Right lobe of liver (tissue), 6 donors: ENCODE results near the gene CAPN14. TPM values are rescaled to one million over a fixed set of nuclear protein-coding genes. Genes with fewer than 3 reads are reported as not detected.

Source experiments
- ATAC-seq, 4 donors: fragments of 200-7000 bp; cut with Tn5 transposase; one replicate each; pipeline ENCODE4 v1.9.1; 2020; ENCODE audit warnings: mild to moderate bottlenecking in 4 of 4, moderate library complexity in 4 of 4
- DNase-seq, 3 donors: peaks; one replicate each; pipeline ENCODE4 v3.0.0-alpha.2; 2020
- H3K27ac ChIP-seq, 3 donors: fragments of 200-600 bp; one replicate each; pipeline ENCODE4 v1.8.0; 2022
- H3K27me3 ChIP-seq, 2 donors: fragments of 200-600 bp; one replicate each; pipeline ENCODE4 v1.8.0; 2022
- H3K36me3 ChIP-seq, 4 donors: fragments of 200-600 bp; sonication (generic) in 1 of 4; one replicate each; pipeline versions ENCODE4 v1.5.1 to v1.8.0; 2017 to 2022; ENCODE audit warnings: control low read depth in 1 of 4
- H3K4me1 ChIP-seq, 4 donors: fragments of 200-600 bp; sonication (generic) in 1 of 4; one replicate each; pipeline versions ENCODE4 v1.5.1 to v1.8.0; 2017 to 2022; ENCODE audit warnings: control low read depth in 1 of 4
- H3K4me3 ChIP-seq, 3 donors: fragments of 200-600 bp; one replicate each; pipeline ENCODE4 v1.8.0; 2022
- H3K9me3 ChIP-seq, 4 donors: fragments of 200-600 bp; sonication (generic) in 1 of 4; one replicate each; pipeline versions ENCODE4 v1.5.1 to v1.8.0; 2017 to 2022; ENCODE audit warnings: control low read depth in 1 of 4
- CTCF ChIP-seq, 4 donors: fragments of 200-600 bp in 3 of 4; fragments of 450-650 bp in 1 of 4; IDR thresholded peaks; one replicate each; pipeline versions ENCODE4 v1.5.1 to v1.8.0; 2016 to 2022; ENCODE audit warnings: antibody characterized with exemption in 4 of 4, mild to moderate bottlenecking in 2 of 4
- POLR2A ChIP-seq: fragments of 450-650 bp; IDR thresholded peaks from one replicate; pipeline ENCODE4 v1.6.1; 2017; ENCODE audit warnings: antibody characterized with exemption, mild to moderate bottlenecking
- WGBS: methylation state at CpG from one replicate; pipeline ENCODE4 v1.1.6; 2018; ENCODE audit warnings: low coverage, low lambda C conversion rate; ENCODE audit not compliant: insufficient coverage; ENCODE audit errors: missing lambda C conversion rate; 5-methylcytosine and 5-hydroxymethylcytosine counted together
- intact Hi-C, 2 donors: fragments of 100-400 bp; cut with DNase I; formaldehyde crosslinking; loops; one replicate each; pipeline versions ENCODE4 v1.11.2 to v1.14.1; 2022
- total RNA-seq, 6 experiments: library from RNA; depleted of rRNA in 2 of 6; stranded (reverse); fragments of >200 nt in 2 of 6; fragmentation: NEBNext Ultra II Directional in 3 of 6; extraction: Animal tissue kit (Norgen Biotek cat#: 25700) in 3 of 6; gene quantifications; one replicate each; pipeline versions ENCODE4 v1.1.0 to v1.2.4, GENCODE V29; 2016 to 2023
- donor health status: DM: no; HTN: yes; CAD: no.
- donor health status: DM: no; HTN: no; CAD: no.
- donor health status: DM: no; HTN: no; CAD: no.
- donor health status: DM: no; HTN: yes; CAD: no.
- donor health status: DM: no; HTN: yes; CAD: no.

The CAPN14 gene
- total RNA-seq, 6 experiments from 2014 or later: 0.12 TPM; not detected in 5

GRCh38 chr2:31255911-31256571 is 38.7 kb upstream of the CAPN14 start:
- H3K27ac ChIP-seq: no peak overlapping the region

GRCh38 chr2:31254237-31255203 is 37.2 kb upstream of the CAPN14 start:
- H3K27ac ChIP-seq: no peak overlapping the region
- WGBS: 67% methylated on average over 5 of the region's 19 CpGs
- ATAC-seq (no peak), DNase-seq (no peak)
- intact Hi-C loops: no loop called here
- TF ChIP-seq CTCF (IDR thresholded peaks at IDR 0.05): no peak
- H3K9me3 ChIP-seq: no peaks in the 10 kb centered on the region
- no peak overlapping the region for H3K4me3 ChIP-seq
- no peaks in the 10 kb centered on the region for H3K36me3 ChIP-seq
- H3K27me3 ChIP-seq: no peaks in the 10 kb centered on the region
- H3K4me1 ChIP-seq: no peaks in the 10 kb centered on the region

More at GRCh38 chr2:31255911-31256571, 38.7 kb upstream of the CAPN14 start:
- intact Hi-C loops: no loop called here
- WGBS: 49% methylated on average over 5 of the region's 11 CpGs
- no peak for ATAC-seq
- TF ChIP-seq POLR2A (no peak), CTCF (IDR thresholded peaks at IDR 0.05) (no peak)
- Histone ChIP-seq H3K4me3 (no peak overlapping the region), H3K4me1 (no peaks in the 10 kb centered on the region), H3K9me3 (no peaks in the 10 kb centered on the region), H3K27me3 (no peaks in the 10 kb centered on the region), H3K36me3 (no peaks in the 10 kb centered on the region)
- DNase-seq: no peak

GRCh38 chr2:31253356-31254131 is 36.2 kb upstream of the CAPN14 start:
- no peak overlapping the region for H3K4me3 ChIP-seq
- intact Hi-C loops: no loop called here
- H3K9me3 ChIP-seq: no peaks in the 10 kb centered on the region
- 72% methylated on average over 4 of the region's 13 CpGs for WGBS
- DNase-seq (no peak), ATAC-seq (peak in 2 of 4 donors; percentile 18 to 42)
- no peak overlapping the region for H3K27ac ChIP-seq
- no peaks in the 10 kb centered on the region for H3K4me1 ChIP-seq
- no peaks in the 10 kb centered on the region for H3K27me3 ChIP-seq
- no peaks in the 10 kb centered on the region for H3K36me3 ChIP-seq
- no peak for TF ChIP-seq POLR2A
- no peak for TF ChIP-seq CTCF (IDR thresholded peaks at IDR 0.05)

- H3K4me3 ChIP-seq: no peak overlapping the region
- intact Hi-C loops: no loop called here
- TF ChIP-seq CTCF (IDR thresholded peaks at IDR 0.05) (no peak), POLR2A (no peak)
- no peak for ATAC-seq
- H3K27me3 ChIP-seq: no peaks in the 10 kb centered on the region
- no peak overlapping the region for H3K27ac ChIP-seq
- no peaks in the 10 kb centered on the region for H3K4me1 ChIP-seq
- H3K9me3 ChIP-seq: no peaks in the 10 kb centered on the region
- WGBS: 75% methylated on average over 2 of the region's 6 CpGs
- no peaks in the 10 kb centered on the region for H3K36me3 ChIP-seq
- DNase-seq: no peak
These were observed 34.5 kb upstream of the CAPN14 start for GRCh38 chr2:31251851-31252250.
